IPS-18c (cell line): ENCODE measurements around the gene DUS4L.
"Not testable (repeated sequence)": the region's sequence is repeated elsewhere in the genome, so short reads cannot be mapped to it uniquely, and the experiment has no call there.

Source experiments
- H3K4me3 ChIP-seq: 2 replicates; pipeline ENCODE4 v1.7.0; 2013; ENCODE audit warnings: low read depth, mild to moderate bottlenecking, low read length, moderate library complexity; ENCODE audit not compliant: insufficient read depth
- H3K9me3 ChIP-seq: one replicate; pipeline ENCODE4 v1.6.1; 2013; ENCODE audit warnings: mild to moderate bottlenecking, low read length, moderate library complexity; ENCODE audit not compliant: control insufficient read depth, insufficient read depth

The DUS4L gene, protein sequence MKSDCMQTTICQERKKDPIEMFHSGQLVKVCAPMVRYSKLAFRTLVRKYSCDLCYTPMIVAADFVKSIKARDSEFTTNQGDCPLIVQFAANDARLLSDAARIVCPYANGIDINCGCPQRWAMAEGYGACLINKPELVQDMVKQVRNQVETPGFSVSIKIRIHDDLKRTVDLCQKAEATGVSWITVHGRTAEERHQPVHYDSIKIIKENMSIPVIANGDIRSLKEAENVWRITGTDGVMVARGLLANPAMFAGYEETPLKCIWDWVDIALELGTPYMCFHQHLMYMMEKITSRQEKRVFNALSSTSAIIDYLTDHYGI

DNA sequence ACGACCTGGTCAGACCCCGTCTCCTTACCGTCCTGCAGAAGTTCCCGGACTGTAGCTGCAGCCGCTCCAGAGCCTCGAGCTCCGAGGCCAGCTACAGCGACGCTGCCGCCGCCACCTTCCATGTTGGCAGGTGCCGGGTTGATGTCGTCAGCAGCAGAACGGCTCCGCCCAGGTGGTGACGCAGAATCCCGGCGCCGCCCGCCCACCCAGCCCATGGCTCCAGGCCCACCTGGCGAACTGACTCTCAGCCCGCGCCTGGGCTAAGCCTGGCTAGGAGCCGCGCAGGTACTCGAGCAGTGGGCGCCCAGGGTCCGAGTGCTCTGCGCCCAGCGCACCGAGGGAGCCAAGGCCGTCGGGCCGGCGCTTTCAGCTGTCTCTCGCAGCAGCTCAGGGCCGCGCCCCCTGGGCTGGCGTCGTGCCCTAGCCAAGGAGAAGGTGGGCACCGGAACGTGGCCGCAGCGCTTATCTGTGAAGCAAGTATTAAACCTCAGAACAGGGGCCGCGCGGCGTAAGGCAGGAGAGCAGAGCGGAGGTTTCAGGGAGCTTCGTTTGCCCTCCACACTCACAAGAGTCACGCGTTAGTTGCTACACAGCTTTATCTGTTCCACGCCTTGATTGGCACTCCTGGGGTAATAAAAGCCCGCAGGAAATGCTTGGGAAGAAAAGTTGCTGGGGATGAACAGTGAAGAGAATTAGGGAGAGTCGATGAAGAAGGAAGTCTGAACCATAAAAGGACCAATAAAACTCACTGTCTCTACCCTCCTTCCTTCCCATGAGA is at the start of gene DUS4L, which contains the start of gene COG5:
TSS of gene DUS4L (plus strand) at position 197 of the 778 bp plus-strand sequence. CDS start 3,100 bp downstream, outside the sequence.
TSS of gene COG5 (minus strand) at position 146 of the 778 bp plus-strand sequence. CDS start at position 122, 24 bp downstream.
- H3K4me3 ChIP-seq: peak within 1 kb of the TSS; percentile 81
- H3K9me3 ChIP-seq: no peaks in the 10 kb centered on the region

DNA sequence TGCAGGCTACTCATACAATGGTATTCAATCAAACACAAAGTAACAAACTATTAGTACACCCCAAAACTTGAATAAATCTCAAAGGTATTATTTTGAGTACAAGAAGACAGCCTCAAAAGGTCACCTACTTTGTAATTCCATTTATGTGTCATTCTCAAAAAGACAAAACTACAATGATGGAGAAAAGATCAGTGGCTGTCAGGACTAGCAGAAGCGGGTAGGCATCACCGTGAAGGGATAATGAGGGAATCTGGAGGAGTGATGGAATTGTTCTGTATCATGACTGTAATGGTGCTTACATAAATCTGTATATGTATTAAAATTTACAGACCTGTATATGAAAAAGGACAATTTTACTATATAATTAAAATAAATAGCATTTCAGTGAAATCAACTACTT is 37.1 kb upstream of the DUS4L start:
- no peaks in the 10 kb centered on the region for H3K9me3 ChIP-seq
- H3K4me3 ChIP-seq: no peak overlapping the region

DNA sequence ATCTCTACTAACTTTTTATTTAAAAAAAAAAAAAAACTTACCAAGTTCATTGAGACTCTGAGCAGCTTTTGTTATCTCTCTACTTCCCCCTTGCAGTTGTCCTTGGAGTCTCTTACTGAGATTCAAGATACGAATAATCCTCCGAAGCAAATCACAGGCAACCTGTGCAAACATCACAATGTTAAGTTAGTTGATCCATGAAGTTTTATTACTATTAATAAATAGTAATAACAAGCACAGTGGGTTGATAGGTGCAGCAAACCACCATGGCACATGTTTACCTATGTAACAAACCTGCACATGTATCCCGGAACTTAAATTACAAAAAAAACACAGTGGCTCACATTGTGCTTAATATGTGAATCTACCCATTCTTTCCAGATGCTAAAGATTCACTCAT is 36.6 kb upstream of the DUS4L start:
- Histone ChIP-seq H3K9me3 (no peaks in the 10 kb centered on the region), H3K4me3 (no peak overlapping the region)

DNA sequence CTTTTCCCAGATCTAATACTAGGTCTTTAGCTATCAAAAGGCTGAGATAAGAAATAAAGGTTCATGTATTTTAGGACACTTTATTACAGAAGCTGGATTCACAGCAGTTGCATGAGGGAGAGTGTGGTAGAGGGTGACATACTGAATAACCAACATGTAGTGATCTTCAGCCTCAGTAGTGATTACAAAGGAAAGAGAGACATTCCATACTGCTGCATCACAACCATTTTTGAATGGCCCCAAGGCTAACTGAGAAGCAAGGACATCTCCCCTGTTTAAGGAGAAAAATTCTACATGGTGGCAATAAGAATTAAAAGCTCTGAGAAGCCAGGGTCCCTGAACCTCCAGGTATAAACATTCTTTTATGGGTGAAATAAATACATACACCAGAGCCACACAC is 35.3 kb upstream of the DUS4L start:
- Histone ChIP-seq H3K4me3 (no peak overlapping the region), H3K9me3 (no peaks in the 10 kb centered on the region)

DNA sequence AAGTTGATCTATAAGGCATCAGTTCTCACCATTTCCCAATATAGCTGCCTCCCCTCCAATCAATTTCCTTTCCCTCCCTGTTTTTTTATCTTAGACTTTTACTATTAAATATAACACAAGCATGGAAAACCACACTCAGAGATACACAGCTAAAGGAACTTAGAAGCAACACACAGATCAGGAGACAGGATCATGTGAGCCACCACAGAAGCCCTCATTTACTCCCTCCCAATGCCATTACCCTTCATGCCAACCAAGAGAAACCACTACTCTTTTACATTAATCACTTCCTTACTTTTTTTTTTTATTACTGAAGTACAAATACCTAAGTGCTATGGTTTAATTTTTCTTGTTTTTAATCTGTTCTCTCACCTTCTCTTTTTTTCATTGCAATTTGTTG is 33.0 kb upstream of the DUS4L start:
- Histone ChIP-seq H3K4me3 (no peak overlapping the region), H3K9me3 (no peaks in the 10 kb centered on the region)

DNA sequence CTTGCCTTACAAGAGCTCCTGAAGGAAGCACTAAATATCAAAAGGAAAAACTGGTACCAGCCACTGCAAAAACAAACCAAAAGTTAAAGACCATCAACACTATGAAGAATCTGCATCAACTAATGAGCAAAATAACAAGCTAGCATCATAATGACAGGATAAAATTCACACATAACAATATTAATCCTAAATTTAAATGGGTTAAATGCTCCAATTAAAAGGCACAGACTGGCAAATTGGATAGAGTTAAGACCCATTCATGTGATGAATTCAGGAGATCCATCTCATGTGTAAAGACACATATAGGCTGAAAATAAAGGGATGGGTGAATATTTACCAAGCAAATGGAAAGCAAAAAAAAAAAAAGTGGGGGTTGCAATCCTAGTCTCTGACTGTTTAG is 29.6 kb upstream of the DUS4L start:
- no peak overlapping the region for H3K4me3 ChIP-seq
- no peaks in the 10 kb centered on the region for H3K9me3 ChIP-seq

DNA sequence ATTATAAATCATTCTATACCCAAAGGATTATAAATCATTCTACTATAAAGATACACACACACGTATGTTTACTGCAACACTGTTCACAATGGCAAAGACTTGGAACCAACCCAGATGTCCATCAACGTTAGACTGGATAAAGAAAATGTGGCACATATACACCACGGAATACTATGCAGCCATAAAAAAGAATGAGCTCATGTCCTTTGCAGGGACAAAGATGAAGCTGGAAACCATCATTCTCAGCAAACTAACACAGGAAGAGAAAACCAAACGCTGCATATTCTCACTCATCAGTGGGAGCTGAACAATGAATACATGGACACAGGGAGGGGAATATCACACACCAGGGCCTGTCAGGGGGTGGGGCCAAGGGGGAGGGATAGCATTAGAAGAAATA is 26.5 kb upstream of the DUS4L start:
- H3K4me3 ChIP-seq, H3K9me3 ChIP-seq: not testable (repeated sequence)

DNA sequence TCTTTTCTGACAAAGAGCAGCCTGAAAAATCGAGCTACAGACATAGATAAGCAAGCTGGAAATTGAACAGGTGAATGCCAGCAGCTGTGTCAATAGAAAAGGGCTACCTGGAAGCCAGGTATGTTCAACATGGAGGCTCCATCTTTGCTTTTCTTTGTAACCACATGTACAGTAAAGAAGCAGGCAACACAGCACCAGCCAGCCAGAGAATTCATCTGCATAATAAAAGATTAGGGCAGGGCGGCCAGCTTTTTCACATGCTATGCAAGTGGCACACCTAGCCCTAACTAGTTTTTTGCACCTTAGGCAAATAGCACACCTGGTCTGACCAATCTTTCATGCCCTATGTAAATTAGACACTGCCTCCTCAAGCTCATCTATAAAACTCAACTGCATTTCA is 25.8 kb upstream of the DUS4L start:
- Histone ChIP-seq H3K4me3 (no peak overlapping the region), H3K9me3 (no peaks in the 10 kb centered on the region)

DNA sequence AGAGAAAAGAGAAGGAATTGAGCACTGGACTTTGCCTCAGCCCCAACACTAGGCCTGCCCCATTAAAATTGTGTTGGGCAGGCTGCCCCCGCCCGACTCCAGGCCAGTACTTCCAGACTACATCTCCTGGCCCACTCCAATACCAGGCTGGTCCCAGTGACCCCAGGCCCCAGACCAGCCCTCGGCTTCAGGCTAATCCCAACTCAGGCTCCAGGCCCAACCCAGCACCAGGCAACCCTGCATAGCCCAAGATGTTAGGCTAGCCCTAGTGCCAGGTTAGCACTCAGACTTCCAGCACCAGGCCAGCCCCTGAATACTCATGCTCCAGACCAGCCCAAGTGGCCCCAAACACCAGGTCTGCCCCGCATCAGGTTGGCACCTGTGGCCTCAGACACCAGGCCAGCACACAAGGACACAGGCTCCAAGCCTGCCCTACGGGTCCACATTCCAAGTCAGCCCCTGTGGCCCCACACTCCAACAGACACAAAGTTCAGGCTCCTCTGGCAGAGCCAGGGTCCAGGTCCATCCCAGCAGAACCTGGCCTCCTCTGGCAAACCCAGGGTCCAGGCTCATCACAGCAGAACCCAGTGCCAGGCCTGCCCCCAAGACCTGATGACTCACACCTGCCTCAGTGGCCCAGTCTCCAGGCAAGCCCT is 20.3 kb upstream of the DUS4L start:
- no peaks in the 10 kb centered on the region for H3K9me3 ChIP-seq
- no peak overlapping the region for H3K4me3 ChIP-seq

DNA sequence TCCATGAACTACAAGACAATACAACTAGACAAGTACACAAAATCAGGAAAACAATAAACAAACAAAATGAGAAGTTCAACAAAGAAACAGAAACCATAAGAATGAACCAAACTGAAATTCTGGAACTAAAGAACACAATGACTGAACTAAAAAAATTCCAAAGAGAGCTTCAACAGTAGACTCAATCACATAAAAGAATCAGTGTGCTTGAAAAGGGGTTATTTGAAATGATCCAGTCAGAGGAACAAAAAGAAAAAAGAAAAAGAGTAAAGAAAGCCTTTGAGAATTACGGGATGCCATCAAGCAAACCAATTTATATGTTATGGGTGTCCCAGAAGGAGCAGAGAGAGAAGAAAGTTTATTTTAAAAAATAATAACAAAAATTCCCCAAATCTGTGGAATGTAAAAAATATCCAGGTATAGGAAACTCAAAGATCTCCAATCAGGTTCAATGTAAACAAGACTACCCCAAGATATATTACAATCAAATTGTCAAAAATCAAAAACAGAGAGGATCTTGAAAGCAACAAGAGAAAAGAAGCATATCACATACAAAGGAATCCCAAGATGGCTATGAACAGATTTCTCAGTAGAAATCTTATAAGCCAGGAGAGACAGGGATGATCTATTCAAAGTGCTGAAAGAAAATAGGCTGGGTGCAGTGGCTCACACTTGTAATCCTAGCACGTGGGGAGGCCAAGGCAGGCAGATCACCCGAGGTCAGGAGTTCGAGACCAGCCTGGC is 18.8 kb upstream of the DUS4L start:
- H3K9me3 ChIP-seq: no peaks in the 10 kb centered on the region
- H3K4me3 ChIP-seq: no peak overlapping the region

DNA sequence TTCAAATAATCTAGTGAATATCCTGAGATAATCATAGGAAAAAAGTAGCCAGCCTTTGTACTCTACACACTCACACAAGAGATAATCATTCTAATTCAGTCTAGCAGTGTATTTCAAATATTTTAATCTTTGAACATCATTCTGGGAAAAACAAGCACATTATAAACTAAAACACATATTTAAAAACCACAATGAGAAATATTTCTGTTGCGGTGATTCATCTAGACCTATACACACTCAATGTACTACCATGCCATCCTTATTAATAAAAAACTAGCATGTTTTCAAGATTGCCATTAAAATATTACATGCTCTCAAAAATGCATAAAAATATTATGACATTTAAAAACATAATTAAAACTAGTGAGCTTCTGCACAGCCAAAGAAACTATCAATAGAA is 11.8 kb upstream of the DUS4L start:
- Histone ChIP-seq H3K9me3 (no peaks in the 10 kb centered on the region), H3K4me3 (no peak overlapping the region)

DNA sequence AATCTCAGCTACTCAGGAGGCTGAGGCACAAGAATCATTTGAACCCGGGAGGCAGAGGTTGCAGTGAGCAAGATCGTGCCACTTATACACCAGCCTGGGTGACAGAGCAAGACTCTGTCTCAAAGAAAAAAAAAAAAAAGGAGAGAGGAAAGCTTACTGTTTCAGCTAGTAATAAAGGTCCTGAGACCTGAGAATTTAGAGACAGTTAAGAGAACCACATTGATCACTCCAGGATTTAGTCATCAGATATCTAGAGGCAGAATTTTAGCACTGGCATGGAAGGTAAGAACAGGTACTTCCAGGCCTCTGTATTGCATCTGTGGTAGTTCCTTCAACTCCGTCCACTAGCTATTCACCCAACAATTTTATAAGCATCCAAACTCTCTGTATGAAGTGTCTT is 7.9 kb upstream of the DUS4L start:
- H3K4me3 ChIP-seq: no peak overlapping the region

DNA sequence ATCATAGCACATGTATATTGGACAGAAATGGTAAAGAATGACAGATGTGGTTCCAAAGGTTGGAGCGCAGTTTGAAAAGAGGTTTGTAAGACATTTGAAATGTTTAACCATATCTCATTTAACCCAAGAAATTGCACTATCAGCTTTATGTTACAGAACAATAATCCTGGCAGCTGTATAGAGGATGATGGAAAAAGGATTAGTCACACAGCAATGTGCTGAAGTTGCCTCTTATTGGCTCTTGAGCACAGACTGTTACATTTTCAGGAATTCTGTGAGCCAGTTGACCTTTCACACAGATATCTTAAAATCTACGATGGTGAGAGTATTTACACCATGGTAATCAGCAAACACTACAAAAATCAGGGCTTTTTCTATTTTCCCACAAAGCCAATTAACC is 3.9 kb upstream of the DUS4L start:
- Histone ChIP-seq H3K4me3 (no peak overlapping the region), H3K9me3 (no peaks in the 10 kb centered on the region)

More for the DNA sequence above, 7.9 kb upstream of the DUS4L start:
- H3K9me3 ChIP-seq: no peaks in the 10 kb centered on the region

DNA sequence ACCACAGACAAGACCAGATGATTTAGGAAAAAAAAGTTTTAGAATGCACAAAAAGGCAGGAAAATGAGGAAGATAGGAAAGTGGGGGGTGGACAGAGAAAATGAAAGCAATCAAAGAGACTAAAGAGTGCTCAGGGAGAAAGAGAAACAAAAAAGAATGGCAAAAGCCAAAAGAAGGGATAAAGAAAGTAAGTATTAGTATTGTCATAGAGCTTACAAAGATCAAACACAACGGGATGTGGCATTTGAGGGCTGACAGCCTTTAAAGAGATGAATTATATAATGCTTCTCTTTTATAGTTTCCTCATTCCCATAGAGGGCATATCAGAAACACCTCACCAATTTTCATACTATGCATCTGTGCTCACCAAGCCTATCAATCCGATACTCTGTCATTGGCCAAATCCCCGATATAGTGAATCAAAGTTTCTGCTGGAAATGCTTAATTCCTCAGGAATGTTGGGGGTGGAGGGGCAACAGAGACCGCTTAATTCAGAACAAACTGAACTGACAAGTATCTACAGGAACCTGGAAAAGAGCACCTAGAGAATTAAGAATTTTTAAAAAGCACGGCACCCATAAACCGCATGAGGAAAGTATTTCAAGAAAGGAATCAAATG is 2.8 kb upstream of the DUS4L start:
- no peak overlapping the region for H3K4me3 ChIP-seq

DNA sequence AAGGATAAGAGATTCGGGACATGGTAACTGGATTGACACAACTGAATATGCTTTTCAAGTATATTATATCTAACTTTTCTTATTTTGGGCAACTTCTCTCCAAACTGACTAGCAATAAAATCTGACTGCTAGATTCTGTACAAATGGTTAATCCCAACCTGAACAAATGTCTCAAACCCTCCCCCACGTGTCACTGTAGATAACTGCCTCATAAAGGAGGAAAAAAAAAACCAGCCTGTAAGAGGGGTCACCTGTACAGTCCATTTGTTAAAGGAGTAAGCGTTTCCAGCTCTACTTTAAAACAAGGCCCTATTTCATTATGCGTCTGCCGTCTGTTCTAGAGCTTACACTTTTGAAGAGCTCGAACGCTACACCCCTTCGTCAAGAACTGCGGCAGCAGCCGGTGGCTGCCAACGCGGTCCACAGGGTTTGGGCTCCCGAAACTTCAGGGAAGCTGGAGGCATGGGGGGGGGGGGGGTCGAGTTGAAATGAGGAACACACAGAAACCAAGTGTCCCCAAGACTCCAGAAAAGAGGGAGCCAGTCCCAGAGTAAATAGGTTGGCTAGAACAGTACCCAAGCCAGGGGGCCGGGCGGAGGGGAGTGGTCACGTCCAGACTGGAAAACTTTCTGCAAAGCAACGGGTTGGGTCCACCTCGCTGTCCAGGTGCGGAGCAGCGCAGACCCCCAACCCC is 543 bp upstream of the DUS4L start:
- Histone ChIP-seq H3K4me3 (peak overlapping the region; percentile 81), H3K9me3 (no peaks in the 10 kb centered on the region)

More for the DNA sequence above, 2.8 kb upstream of the DUS4L start:
- H3K9me3 ChIP-seq: no peaks in the 10 kb centered on the region

DNA sequence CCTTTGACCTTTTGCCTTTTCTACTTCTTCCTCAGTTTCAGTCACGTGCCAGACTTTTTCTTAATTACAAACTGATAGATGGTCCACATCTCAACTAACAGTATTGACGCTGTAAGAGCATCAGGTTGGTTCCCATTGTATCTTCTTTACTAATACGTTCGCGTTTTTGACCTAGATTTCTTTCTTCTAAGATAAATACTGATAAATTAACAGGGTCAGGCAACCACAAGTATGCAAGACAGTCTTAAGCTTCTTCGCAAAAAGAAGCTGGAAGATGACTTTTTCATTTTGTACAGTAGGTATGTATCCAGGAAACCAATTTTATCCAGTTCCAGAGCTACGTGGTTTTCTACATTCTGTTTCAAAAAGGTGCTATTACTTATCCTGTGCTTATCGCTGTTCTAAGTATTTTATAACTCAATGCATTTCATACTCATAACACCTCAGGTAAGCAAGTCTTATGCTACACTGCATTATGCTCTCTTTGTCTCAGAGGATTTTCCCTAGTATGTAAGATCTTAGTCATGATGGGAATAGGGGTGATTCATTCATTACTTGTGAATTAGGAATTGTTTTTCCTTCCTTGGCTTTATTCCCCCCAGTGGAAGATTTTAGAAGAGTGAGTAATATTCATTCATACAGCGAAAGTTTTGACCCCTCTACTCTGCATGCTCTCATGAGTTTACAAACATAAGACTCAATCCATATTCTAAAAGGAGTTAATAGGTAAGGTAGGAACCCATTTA is 955 bp downstream of the DUS4L start:
- H3K9me3 ChIP-seq: no peaks in the 10 kb centered on the region

More for the DNA sequence above, 955 bp downstream of the DUS4L start:
- peak overlapping the region; percentile 81 for H3K4me3 ChIP-seq
